Measurements from ENCODE around the gene GCNT1. TPM values are rescaled to one million over a fixed set of nuclear protein-coding genes. Genes with fewer than 3 reads are reported as not detected.
"Not testable (repeated sequence)": the region's sequence is repeated elsewhere in the genome, so short reads cannot be mapped to it uniquely, and the experiment has no call there.

Gene GCNT1
- total RNA-seq, 2 experiments from 2014 or later = 7.7 to 8.0 TPM

- Mint-ChIP-seq H3K9me3 (ENCODE audit: insufficient read depth) (no peaks in the 10 kb centered on the region), H3K27ac (no peak overlapping the region), H3K27me3 (ENCODE audit: low read depth) (peaks cover 2% of the 10 kb centered on the region), H3K4me3 (no peak overlapping the region), H3K4me1 (ENCODE audit: low read depth) (peaks cover 2% of the 10 kb centered on the region), H3K36me3 (ENCODE audit: low read depth) (peaks cover 1% of the 10 kb centered on the region)
- ChIA-PET CTCF (no interaction called here), POLR2A (no interaction called here)
- DNase-seq (no peak), ATAC-seq (no peak)
Measured at GRCh38 chr9:76526026-76526425, 67.0 kb downstream of the GCNT1 start.

- ATAC-seq (no peak), DNase-seq (no peak)
- no peaks in the 10 kb centered on the region for H3K9me3 Mint-ChIP-seq (ENCODE audit: insufficient read depth)
- no peak overlapping the region for H3K4me3 Mint-ChIP-seq
- H3K4me1 Mint-ChIP-seq (ENCODE audit: low read depth) = peaks cover 4% of the 10 kb centered on the region
- CTCF ChIA-PET = no interaction called here
- peaks cover 2% of the 10 kb centered on the region for H3K27me3 Mint-ChIP-seq (ENCODE audit: low read depth)
- H3K36me3 Mint-ChIP-seq (ENCODE audit: low read depth) = peaks cover 1% of the 10 kb centered on the region
- POLR2A ChIA-PET = no interaction called here
- H3K27ac Mint-ChIP-seq = no peak overlapping the region
Measured at GRCh38 chr9:76528056-76528455, 69.1 kb downstream of the GCNT1 start.

GRCh38 chr9:76528642-76529190 is 69.7 kb downstream of the GCNT1 start:
- DNase-seq (no peak), ATAC-seq (no peak)
- ChIA-PET POLR2A (no interaction called here), CTCF (no interaction called here)
- Mint-ChIP-seq H3K4me1 (ENCODE audit: low read depth) (peaks cover 9% of the 10 kb centered on the region), H3K9me3 (ENCODE audit: insufficient read depth) (no peaks in the 10 kb centered on the region), H3K4me3 (no peak overlapping the region), H3K36me3 (ENCODE audit: low read depth) (peaks cover 1% of the 10 kb centered on the region), H3K27ac (no peak overlapping the region), H3K27me3 (ENCODE audit: low read depth) (peaks cover 2% of the 10 kb centered on the region)

- Mint-ChIP-seq H3K27ac (no peak overlapping the region), H3K4me3 (no peak overlapping the region), H3K27me3 (ENCODE audit: low read depth) (peaks cover 2% of the 10 kb centered on the region), H3K4me1 (ENCODE audit: low read depth) (peaks cover 12% of the 10 kb centered on the region), H3K36me3 (ENCODE audit: low read depth) (peaks cover 1% of the 10 kb centered on the region), H3K9me3 (ENCODE audit: insufficient read depth) (no peaks in the 10 kb centered on the region)
- no peak for DNase-seq
- ChIA-PET POLR2A (no interaction called here), CTCF (no interaction called here)
- no peak for ATAC-seq
Measured at GRCh38 chr9:76529653-76530052, 70.7 kb downstream of the GCNT1 start.

GRCh38 chr9:76530458-76531110 is 71.6 kb downstream of the GCNT1 start:
- H3K27ac Mint-ChIP-seq = no peak overlapping the region
- CTCF ChIA-PET = no interaction called here
- peaks cover 1% of the 10 kb centered on the region for H3K36me3 Mint-ChIP-seq (ENCODE audit: low read depth)
- POLR2A ChIA-PET = no interaction called here
- H3K27me3 Mint-ChIP-seq (ENCODE audit: low read depth) = peaks cover 2% of the 10 kb centered on the region
- no peaks in the 10 kb centered on the region for H3K9me3 Mint-ChIP-seq (ENCODE audit: insufficient read depth)
- H3K4me3 Mint-ChIP-seq = no peak overlapping the region
- DNase-seq (no peak), ATAC-seq (no peak)
- H3K4me1 Mint-ChIP-seq (ENCODE audit: low read depth) = peaks cover 12% of the 10 kb centered on the region

- POLR2A ChIA-PET = no interaction called here
- H3K36me3 Mint-ChIP-seq (ENCODE audit: low read depth) = peaks cover 1% of the 10 kb centered on the region
- H3K4me3 Mint-ChIP-seq = no peak overlapping the region
- peaks cover 10% of the 10 kb centered on the region for H3K4me1 Mint-ChIP-seq (ENCODE audit: low read depth)
- CTCF ChIA-PET = no interaction called here
- no peak for DNase-seq
- peaks cover 1% of the 10 kb centered on the region for H3K27me3 Mint-ChIP-seq (ENCODE audit: low read depth)
- no peak for ATAC-seq
- H3K9me3 Mint-ChIP-seq (ENCODE audit: insufficient read depth) = no peaks in the 10 kb centered on the region
- H3K27ac Mint-ChIP-seq = no peak overlapping the region
Measured at GRCh38 chr9:76531231-76531780, 72.3 kb downstream of the GCNT1 start.

GRCh38 chr9:76532877-76533276 is 73.9 kb downstream of the GCNT1 start:
- POLR2A ChIA-PET; H3K36me3 Mint-ChIP-seq (ENCODE audit: low read depth); ATAC-seq; H3K9me3 Mint-ChIP-seq (ENCODE audit: insufficient read depth); H3K4me1 Mint-ChIP-seq (ENCODE audit: low read depth); DNase-seq; H3K27me3 Mint-ChIP-seq (ENCODE audit: low read depth); H3K4me3 Mint-ChIP-seq; H3K27ac Mint-ChIP-seq: not testable (repeated sequence)
- CTCF ChIA-PET = interaction anchor here (1.1 to 1.2 kb wide), 2 partner anchors 62 to 126 kb away, joined by 3 read pairs; no protein-coding TSS in a partner anchor

GRCh38 chr9:76534026-76534425 is 75.0 kb downstream of the GCNT1 start:
- no peak overlapping the region for H3K27ac Mint-ChIP-seq
- DNase-seq = no peak
- ATAC-seq = no peak
- POLR2A ChIA-PET = interaction anchor here (0.6 kb wide), 1 partner anchor 1157 kb away, joined by 3 read pairs; no protein-coding TSS in a partner anchor
- peaks cover under 1% of the 10 kb centered on the region for H3K36me3 Mint-ChIP-seq (ENCODE audit: low read depth)
- H3K4me1 Mint-ChIP-seq (ENCODE audit: low read depth) = peaks cover 10% of the 10 kb centered on the region
- no peaks in the 10 kb centered on the region for H3K9me3 Mint-ChIP-seq (ENCODE audit: insufficient read depth)
- CTCF ChIA-PET = interaction anchor here (0.7 to 1.2 kb wide), 2 partner anchors 61 to 124 kb away, joined by 3 read pairs; no protein-coding TSS in a partner anchor
- no peak overlapping the region for H3K4me3 Mint-ChIP-seq
- peaks cover 1% of the 10 kb centered on the region for H3K27me3 Mint-ChIP-seq (ENCODE audit: low read depth)

GRCh38 chr9:76537150-76537646 is 78.2 kb downstream of the GCNT1 start:
- ChIA-PET POLR2A (no interaction called here), CTCF (no interaction called here)
- peaks cover 1% of the 10 kb centered on the region for H3K27me3 Mint-ChIP-seq (ENCODE audit: low read depth)
- H3K4me3 Mint-ChIP-seq = no peak overlapping the region
- peaks cover 10% of the 10 kb centered on the region for H3K4me1 Mint-ChIP-seq (ENCODE audit: low read depth)
- H3K27ac Mint-ChIP-seq = no peak overlapping the region
- DNase-seq = no peak
- no peak for ATAC-seq
- no peaks in the 10 kb centered on the region for H3K36me3 Mint-ChIP-seq (ENCODE audit: low read depth)
- H3K9me3 Mint-ChIP-seq (ENCODE audit: insufficient read depth) = no peaks in the 10 kb centered on the region

GRCh38 chr9:76539180-76539579 is 80.2 kb downstream of the GCNT1 start:
- ChIA-PET CTCF (no interaction called here), POLR2A (no interaction called here)
- no peaks in the 10 kb centered on the region for H3K4me1 Mint-ChIP-seq (ENCODE audit: low read depth)
- ATAC-seq (no peak), DNase-seq (no peak)
- H3K9me3 Mint-ChIP-seq (ENCODE audit: insufficient read depth) = no peaks in the 10 kb centered on the region
- no peak overlapping the region for H3K27ac Mint-ChIP-seq
- H3K27me3 Mint-ChIP-seq (ENCODE audit: low read depth) = peaks cover 1% of the 10 kb centered on the region
- H3K4me3 Mint-ChIP-seq = no peak overlapping the region
- H3K36me3 Mint-ChIP-seq (ENCODE audit: low read depth) = no peaks in the 10 kb centered on the region

- CTCF ChIA-PET = no interaction called here
Measured at GRCh38 chr9:76542360-76542759, 83.4 kb downstream of the GCNT1 start.

GRCh38 chr9:76545191-76545590 is 86.2 kb downstream of the GCNT1 start:
- DNase-seq = no peak
- ChIA-PET POLR2A (no interaction called here), CTCF (no interaction called here)
- no peak for ATAC-seq
- H3K9me3 Mint-ChIP-seq (ENCODE audit: insufficient read depth) = no peaks in the 10 kb centered on the region
- H3K4me1 Mint-ChIP-seq (ENCODE audit: low read depth) = no peaks in the 10 kb centered on the region
- H3K4me3 Mint-ChIP-seq = no peak overlapping the region
- H3K36me3 Mint-ChIP-seq (ENCODE audit: low read depth) = no peaks in the 10 kb centered on the region
- peaks cover 12% of the 10 kb centered on the region for H3K27me3 Mint-ChIP-seq (ENCODE audit: low read depth)
- H3K27ac Mint-ChIP-seq = no peak overlapping the region

More at GRCh38 chr9:76542360-76542759, 83.4 kb downstream of the GCNT1 start:
- ATAC-seq (no peak), DNase-seq (no peak)
- Mint-ChIP-seq H3K4me3 (no peak overlapping the region), H3K9me3 (ENCODE audit: insufficient read depth) (no peaks in the 10 kb centered on the region), H3K4me1 (ENCODE audit: low read depth) (no peaks in the 10 kb centered on the region), H3K27me3 (ENCODE audit: low read depth) (peaks cover 5% of the 10 kb centered on the region), H3K36me3 (ENCODE audit: low read depth) (no peaks in the 10 kb centered on the region), H3K27ac (no peak overlapping the region)
- POLR2A ChIA-PET = interaction anchor here (0.7 kb wide), 1 partner anchor 18 kb away, joined by 3 read pairs; no protein-coding TSS in a partner anchor
